T1000 (cell line): ENCODE measurements around the gene CCNG1.

Experiments
- DNase-seq: peaks from one replicate; lab custom pipeline; 2025; ENCODE audit warnings: mixed read lengths; lab: John Stamatoyannopoulos, UW

Gene CCNG1

GRCh38 chr5:163489745-163490075 is 52.3 kb downstream of the CCNG1 start:
- DNase-seq = no peak
